HG02678 (cell line): ENCODE results near the gene FHAD1.
"Not testable (repeated sequence)": the region's sequence is repeated elsewhere in the genome, so short reads cannot be mapped to it uniquely, and the experiment has no call there.

ENCODE experiments used
- ATAC-seq: cut with Tn5 transposase; IDR thresholded peaks from one replicate; pipeline ENCODE4 v1.9.1; 2021; ENCODE audit warnings: mild to moderate bottlenecking, moderate library complexity; ENCODE audit not compliant: unreplicated experiment

Gene FHAD1

DNA sequence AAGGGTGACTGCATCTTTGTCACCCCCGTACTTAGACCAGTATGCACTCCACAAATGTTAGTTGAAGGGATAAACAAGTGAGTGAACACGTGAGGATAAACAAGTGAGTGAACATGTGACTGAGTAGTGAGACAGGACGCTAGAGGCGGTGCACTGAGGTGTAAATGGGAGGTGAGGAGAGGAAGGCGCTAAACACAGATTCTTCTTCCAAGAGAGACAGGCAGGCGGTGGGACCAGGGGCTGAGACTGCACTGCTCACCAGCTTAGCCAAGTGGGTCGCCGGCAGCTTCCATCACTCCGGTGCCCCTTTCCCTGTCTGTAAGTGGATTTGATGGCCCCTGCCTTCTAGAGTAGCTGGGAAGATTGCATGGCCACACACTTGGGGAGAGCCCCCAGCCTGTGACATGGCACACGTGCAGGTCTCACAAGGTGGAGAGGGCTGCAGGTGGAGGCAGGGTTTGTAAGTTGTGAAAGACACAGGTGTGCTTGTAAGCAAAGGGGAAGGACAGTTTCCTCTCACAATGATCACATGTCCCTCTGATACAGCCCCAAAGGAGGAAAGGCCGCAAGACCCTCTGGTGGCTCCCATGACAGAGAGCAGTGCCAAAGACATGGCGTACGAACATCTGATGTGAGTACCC lies 115.2 kb downstream of the FHAD1 start:
- ATAC-seq = no peak

- no peak for ATAC-seq
Observed at GRCh38 chr1:15362737-15363128, 115.7 kb downstream of the FHAD1 start.

- no peak for ATAC-seq
Observed at GRCh38 chr1:15364740-15365139, 117.7 kb downstream of the FHAD1 start.

- ATAC-seq = no peak
Observed at GRCh38 chr1:15368888-15369287, 121.9 kb downstream of the FHAD1 start.

DNA sequence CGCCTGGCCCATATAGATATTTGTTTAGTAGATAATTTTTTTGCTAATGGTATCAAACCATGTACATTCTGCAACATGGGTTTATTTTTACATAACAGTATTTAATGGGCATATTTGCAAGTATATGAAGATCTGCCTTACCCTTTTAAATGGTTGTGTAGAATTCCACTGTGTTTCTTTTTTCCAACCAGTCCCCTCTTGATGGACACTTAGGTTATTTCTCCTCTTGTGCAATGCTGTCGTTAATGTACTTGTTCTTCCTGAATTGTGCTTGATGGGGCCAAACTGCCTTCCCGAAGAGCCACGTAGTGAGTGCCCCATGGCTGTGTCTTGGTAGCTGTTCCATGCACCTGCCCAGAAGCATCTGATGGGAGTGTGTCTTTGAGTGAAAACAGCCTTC lies 123.2 kb downstream of the FHAD1 start:
- ATAC-seq = no peak

GRCh38 chr1:15370781-15371520 lies 123.9 kb downstream of the FHAD1 start:
- ATAC-seq = no peak

DNA sequence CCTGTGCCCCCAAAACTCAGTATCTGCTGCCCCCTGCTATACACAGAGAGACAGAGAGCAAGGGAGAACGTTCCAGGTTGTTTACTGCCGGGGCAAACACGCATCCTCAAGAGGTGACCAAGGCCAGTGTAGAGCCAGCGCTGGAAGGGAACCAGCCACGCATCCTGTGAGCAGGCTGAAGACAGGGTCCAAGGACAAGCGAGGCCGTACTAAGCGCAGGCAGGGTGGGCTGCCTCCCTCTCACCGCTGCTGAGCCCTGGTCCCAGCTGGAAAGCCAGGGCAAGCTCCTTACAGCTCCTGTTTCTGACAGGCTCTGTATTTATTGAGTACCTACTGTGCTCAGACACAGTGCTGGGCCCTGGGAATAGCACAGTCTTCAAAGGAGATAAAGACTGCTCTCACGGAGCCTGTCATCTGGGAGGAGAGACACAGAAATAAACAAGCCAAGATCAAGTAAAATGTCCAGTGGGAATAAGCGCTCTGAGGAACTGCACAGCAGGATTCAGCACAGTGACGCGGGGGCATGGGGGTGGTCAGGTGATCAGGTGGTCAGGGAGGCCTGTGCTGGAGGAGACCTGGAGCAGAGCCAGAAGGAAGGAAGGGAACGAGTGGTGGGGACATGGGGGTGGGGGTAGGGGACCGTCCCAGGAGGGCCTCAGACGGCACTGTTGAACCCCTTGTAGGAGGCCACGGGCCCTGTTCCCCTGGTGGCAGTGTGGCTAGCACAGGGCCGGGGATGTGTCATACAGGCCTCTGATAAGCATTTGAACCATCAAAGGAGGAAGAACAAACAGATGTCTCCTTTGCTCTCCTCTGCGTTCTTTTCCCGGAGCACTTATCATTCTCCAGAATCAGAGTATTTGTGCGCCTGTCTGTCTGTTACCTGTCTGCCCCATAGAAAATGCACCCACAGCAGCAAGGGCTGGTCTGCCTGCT lies 124.9 kb downstream of the FHAD1 start:
- no peak for ATAC-seq

DNA sequence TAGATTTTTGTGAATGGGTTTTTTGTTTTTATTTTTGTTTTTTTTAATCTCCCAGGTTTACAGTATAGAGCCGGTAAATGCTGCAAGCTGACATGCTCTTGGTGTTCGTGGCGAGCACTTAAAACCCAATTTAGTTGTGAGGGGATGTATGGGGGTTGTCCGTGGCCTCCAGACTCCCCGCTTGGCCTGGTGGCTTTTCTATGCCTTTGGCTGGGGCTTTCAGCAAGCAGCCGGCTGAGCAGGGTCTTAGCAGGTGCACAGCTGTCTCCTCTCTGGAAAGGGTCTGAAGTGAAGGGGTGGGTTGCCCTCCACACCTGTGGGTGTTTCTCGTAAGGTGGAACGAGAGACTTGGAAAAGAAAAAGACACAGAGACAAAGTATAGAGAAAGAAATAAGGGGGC lies 131.7 kb downstream of the FHAD1 start:
- no peak for ATAC-seq

DNA sequence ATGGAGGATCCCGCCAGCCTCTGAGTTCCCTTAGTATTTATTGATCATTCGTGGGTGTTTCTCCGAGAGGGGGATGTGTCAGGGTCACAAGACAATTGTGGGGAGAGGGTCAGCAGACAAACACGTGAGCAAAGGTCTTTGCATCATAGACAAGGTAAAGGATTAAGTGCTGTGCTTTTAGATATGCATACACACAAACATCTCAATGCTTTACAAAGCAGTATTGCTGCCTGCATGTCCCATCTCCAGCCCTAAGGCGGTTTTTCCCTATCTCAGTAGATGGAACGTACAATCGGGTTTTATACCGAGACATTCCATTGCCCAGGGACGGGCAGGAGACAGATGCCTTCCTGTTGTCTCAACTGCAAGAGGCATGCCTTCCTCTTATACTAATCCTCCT lies 132.1 kb downstream of the FHAD1 start:
- ATAC-seq = not testable (repeated sequence)

GRCh38 chr1:15380601-15381508 lies 133.8 kb downstream of the FHAD1 start:
- no peak for ATAC-seq

GRCh38 chr1:15381805-15382204 lies 134.8 kb downstream of the FHAD1 start:
- no peak for ATAC-seq

DNA sequence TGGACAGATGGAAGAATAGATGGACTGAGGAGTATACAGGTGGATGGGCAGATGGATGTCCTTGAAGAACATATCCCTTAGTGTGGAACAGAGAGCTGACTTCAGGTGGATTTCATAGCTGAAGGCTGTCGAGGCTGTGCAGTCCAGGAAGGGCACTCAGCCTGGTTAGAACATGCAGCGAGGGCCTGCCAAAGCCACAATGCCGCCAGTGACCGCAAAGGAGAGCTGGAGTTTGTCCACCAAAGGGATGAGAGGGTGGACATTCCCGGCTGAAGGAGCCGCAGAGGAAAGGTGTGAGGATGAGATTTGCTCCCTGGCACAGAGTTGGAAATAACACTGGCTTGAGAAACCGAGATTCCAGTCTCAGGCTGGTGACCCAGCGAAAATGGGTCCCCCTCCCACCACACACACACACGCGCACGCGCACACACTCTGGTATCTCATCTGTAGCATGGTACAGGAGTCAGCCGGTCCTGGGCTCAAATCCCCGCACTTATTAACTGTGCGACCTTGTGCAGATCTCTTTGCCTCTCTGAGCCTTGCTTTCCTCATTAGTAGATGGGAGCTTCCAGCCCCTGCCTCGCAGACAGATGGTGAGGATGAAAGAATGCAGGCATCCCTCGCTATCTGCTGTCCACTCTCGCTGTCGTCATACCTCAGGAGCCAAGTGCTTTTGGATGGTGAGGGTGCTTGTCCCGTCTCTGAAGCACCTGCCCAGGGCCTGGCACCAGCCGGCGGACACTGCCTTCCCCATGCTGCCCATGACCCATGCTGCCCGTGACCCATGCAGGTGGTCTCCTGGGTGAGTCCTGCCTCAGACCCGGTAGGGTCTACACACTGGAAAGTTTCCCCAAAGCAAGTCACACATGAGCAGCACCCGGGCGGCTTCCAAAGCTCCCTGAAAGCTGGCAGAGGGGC lies 135.8 kb downstream of the FHAD1 start:
- ATAC-seq = no peak

GRCh38 chr1:15383810-15384209 lies 136.8 kb downstream of the FHAD1 start:
- ATAC-seq = no peak

DNA sequence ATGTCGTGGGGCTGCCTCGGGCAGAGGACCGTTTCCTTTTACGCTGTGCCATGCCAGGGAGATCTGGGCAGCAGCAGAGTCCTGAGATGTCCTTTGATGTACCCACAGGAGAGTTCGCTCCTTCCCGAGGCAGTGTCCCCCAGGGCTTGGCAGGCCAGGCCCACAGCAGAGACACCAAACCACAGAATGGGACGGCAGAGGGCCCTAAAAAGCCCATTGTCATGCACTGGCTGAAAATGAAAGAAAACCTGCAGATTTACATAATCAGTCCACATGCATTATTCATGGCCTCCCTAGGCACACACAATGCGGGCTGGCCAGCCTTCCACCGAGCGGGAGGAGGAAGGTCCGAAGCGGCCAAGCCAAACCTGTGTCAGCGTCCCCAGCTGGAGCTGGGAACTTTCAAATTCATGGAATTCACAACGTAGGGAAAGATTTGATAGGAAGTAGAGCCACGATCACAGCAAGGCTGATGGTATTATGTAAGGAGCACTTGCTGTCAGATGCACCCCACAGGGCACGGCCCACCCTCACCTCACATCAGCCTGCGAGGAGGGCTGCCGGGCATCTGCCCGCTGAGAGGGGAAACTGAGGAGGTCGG lies 137.4 kb downstream of the FHAD1 start:
- peak; percentile 86 for ATAC-seq

GRCh38 chr1:15385420-15385819 lies 138.4 kb downstream of the FHAD1 start:
- ATAC-seq = no peak

- ATAC-seq = no peak
Observed at GRCh38 chr1:15386164-15386749, 139.2 kb downstream of the FHAD1 start.

DNA sequence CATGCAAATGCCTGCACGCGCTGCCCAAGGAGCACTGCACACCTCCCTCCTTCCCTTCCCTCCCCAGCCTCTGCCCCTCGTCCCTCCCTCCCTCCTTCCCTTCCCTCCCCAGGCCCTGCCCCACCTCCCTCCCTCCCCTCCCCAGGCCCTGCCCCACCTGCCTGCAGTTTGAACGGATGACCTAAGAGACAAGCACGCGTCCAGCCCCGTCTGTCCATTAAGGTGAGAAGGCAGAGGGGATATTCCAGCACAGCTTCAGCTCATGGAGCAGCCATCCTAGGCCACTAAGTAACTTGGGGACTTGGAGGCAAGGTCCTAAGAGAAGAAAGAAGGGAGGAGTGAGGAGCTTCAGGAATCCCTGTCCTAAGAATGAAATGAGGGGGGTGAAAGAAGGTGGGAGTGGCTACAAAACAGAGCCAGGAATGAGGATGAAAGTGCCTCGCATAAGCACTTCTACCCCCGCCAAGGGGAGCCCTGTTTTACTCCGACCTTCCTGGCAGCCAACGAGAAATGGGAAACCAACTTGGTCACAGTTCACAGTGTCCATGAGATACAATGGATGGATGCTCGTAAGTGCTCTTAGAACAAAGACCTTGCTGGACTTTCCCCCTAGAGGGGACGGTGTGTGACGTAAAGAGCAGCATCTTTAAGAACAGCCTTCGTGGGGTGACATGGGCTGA lies 141.3 kb downstream of the FHAD1 start:
- ATAC-seq = no peak

- ATAC-seq = not testable (repeated sequence)
Observed at GRCh38 chr1:15389828-15390227, 142.8 kb downstream of the FHAD1 start.
